DMS 273 treated with DMSO at 0.1 percent for 48 hours (cell line): ENCODE measurements around the gene KIF26A.

ENCODE experiments used
- DNase-seq: peaks from one replicate; lab custom pipeline; 2025; lab: John Stamatoyannopoulos, UW

KIF26A gene

GRCh38 chr14:104130974-104131651, 7.3 kb upstream of the KIF26A start:
- no peak for DNase-seq

- DNase-seq: no peak
Observed at GRCh38 chr14:104131968-104132732, 6.2 kb upstream of the KIF26A start.

- no peak for DNase-seq
Observed at GRCh38 chr14:104132981-104133380, 5.4 kb upstream of the KIF26A start.

GRCh38 chr14:104133496-104133895, 4.9 kb upstream of the KIF26A start:
- no peak for DNase-seq

- no peak for DNase-seq
Observed at GRCh38 chr14:104134061-104134965, 4.1 kb upstream of the KIF26A start.

GRCh38 chr14:104135121-104135903, 3.1 kb upstream of the KIF26A start:
- DNase-seq: no peak

GRCh38 chr14:104135904-104136471, 2.4 kb upstream of the KIF26A start:
- no peak for DNase-seq

GRCh38 chr14:104136472-104137296, 1.7 kb upstream of the KIF26A start:
- no peak for DNase-seq

- peak; percentile 78 for DNase-seq
Observed at GRCh38 chr14:104137297-104138097, 890 bp upstream of the KIF26A start.

GRCh38 chr14:104138718-104139459, 502 bp downstream of the KIF26A start:
- DNase-seq: no peak

- DNase-seq: no peak
Observed at GRCh38 chr14:104139460-104140212, 1.2 kb downstream of the KIF26A start.

GRCh38 chr14:104140213-104140462, 1.8 kb downstream of the KIF26A start:
- DNase-seq: no peak

- DNase-seq: no peak
Observed at GRCh38 chr14:104140463-104141331, 2.3 kb downstream of the KIF26A start.

GRCh38 chr14:104141621-104142091, 3.3 kb downstream of the KIF26A start:
- no peak for DNase-seq

GRCh38 chr14:104142136-104142945, 4.0 kb downstream of the KIF26A start:
- DNase-seq: no peak

- no peak for DNase-seq
Observed at GRCh38 chr14:104142946-104143470, 4.6 kb downstream of the KIF26A start.
